Skin epidermis (tissue), 12 donors: ENCODE measurements around the gene LAPTM5.

Source experiments
- H3K27ac ChIP-seq, 21 experiments: fragments of 200-600 bp; sonication (generic) in 11 of 21; one replicate each; pipeline ENCODE4 v1.5.0; 2020; ENCODE audit warnings: mild to moderate bottlenecking in 3 of 21, inconsistent platforms in 2 of 21, moderate library complexity in 2 of 21
- H3K4me3 ChIP-seq, 7 experiments: fragments of 200-600 bp; sonication (generic) in 2 of 7; one replicate each; pipeline ENCODE4 v1.5.0; 2020; ENCODE audit warnings: inconsistent platforms in 2 of 7, mild to moderate bottlenecking in 2 of 7, moderate library complexity in 1 of 7

LAPTM5 gene

DNA sequence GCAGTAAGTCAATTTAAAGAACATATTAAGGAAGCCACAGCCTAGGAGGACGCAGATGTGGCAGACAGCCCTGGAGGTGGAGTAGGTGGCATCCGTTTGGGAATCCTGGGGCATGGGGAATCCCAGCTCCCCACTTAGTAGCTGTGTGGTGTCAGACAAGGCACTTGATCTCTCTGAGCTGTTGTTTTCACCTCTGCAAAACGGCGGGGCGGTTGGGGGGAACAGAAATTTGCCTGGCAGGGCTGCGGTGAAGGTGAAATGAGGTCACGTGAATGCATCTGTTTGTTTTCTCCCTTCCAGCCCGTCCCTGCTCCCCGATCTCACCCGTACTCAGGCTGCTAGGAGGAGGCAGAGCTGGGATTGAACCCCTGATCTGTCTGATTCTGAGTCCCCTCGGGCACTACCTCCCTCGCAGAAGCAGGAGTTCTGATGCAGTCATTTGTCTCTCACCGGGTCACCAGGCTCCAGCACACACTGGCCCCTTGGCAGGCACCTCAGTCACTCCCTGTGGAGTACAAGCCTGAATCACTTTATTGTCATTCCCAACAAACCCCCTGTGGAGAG is 2.2 kb upstream of the LAPTM5 start:
- Histone ChIP-seq H3K4me3 (no peak overlapping the region), H3K27ac (peak overlapping the region in 5 of 21 experiments; percentile 24 to 99 (median 64))

GRCh38 chr1:30758785-30759380 is 1.3 kb upstream of the LAPTM5 start:
- Histone ChIP-seq H3K27ac (peak overlapping the region in 5 of 21 experiments; percentile 84 to 99 (median 95)), H3K4me3 (no peak overlapping the region)

DNA sequence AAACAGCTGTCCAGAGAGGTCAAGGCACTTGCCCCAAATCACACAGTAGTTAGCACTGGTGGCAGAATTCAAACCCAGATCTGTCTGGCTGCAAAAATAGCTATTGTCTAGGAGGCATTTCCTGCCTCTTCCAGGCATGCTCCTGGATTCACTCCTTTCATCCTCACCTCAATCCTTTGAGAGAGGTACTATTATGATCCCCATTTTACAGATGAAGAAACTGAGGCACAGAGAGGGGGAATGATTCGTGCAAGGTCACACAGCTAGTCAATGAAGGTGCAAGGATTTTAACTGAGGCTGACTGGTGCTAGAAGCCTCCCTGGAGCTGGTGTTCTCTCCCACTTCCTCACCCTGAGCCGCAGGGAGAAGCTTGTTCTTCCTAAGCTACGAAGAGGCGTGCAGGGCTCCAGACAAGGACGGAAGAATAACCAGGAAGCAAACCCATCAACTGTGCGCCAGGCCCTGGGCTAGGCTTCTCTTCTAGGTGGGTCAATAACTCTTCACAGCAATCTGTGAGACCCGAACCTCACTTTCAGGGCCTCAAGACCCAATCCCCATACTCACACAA is 631 bp upstream of the LAPTM5 start:
- Histone ChIP-seq H3K27ac (peak overlapping the region in 18 of 21 experiments; percentile 57 to 99 (median 89)), H3K4me3 (peak overlapping the region in 2 of 7 experiments; percentile 42 to 45)

DNA sequence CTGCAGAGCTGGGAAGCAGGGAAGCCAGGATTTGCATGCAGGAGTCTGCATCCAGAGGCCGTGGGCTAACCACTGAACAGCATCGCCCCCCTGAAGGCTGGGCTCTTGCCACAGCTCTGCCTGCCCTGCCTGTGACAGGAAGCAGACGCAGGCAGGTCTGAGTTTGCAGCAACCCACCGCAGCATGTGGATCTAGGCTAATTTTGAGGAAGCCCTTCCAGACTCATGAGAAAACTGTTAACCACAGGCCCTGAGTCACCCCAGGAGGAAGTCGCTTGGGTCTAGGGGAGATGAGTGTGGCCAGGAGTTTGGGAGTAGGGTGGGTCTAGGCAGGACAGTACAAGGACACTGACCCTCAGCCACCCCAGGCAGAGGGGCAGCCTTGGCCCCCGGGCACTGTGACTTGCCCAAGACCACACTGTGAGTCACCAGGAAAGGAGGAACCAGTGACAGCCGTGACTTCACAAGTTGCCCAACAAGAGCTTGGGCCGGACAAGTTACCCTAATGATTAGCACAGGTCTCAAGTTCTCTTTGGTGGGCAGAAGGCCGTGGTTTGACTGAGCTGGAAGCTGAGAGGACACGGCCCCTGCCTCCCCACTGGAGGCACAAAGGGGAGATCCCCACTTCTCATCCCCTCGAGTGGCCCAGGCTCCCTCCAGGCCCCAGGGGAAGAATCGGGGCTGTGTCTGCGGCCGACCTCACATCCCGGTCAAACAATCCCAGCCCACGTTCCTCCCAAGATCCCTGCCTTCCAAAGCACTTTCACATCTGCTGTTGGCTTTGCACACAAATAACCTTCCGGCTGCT is 826 bp downstream of the LAPTM5 start:
- H3K4me3 ChIP-seq: peak overlapping the region; percentile 25 to 49 (median 43)
- peak overlapping the region; percentile 46 to 99 (median 87) for H3K27ac ChIP-seq

- peak overlapping the region; percentile 25 to 49 (median 43) for H3K4me3 ChIP-seq
- peak overlapping the region in 18 of 21 experiments; percentile 26 to 99 (median 89) for H3K27ac ChIP-seq
Observed at GRCh38 chr1:30756206-30756544, 1.4 kb downstream of the LAPTM5 start.

DNA sequence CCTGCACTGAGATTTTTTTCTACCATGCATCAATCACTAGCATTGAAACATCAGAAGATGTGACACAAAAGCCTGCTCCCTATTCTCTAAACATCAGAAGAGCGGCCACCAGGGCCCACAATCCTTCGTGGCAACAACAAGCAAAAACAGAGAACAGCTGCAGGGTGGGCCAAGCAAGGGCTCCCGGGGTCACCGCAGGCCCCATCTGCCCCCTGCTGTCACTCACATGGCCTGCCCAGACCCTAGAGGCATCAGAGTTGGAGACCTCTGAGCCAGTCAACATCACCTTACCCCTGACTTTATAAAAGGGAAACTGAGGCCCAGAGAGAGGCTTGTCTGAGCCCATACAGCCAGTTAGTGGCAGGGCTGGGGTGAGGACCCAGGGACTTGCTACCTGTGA is 1.8 kb downstream of the LAPTM5 start:
- Histone ChIP-seq H3K4me3 (peak overlapping the region; percentile 25 to 49 (median 43)), H3K27ac (peak overlapping the region in 17 of 21 experiments; percentile 26 to 99 (median 89))

DNA sequence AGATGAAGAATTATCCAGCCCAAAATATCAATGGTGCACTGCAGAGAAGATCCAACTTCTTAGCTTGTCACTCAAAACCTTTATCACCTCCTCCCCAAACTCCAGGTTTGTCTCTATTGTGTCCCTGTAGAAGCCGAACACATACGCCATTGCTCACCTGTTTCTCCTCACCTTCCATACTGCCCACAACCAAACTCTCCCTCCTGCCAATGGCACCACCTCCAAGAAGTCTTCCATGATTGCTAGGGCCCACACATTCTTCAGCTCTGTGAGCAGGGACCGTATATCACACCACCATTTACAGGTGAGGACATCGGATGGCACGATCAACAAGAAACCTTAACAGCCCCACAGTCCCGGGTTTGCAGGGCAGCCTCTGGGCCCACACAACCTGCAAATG is 2.2 kb downstream of the LAPTM5 start:
- Histone ChIP-seq H3K4me3 (peak overlapping the region; percentile 25 to 49 (median 43)), H3K27ac (peak overlapping the region in 13 of 21 experiments; percentile 16 to 99 (median 90))

- Histone ChIP-seq H3K27ac (peak overlapping the region in 9 of 21 experiments; percentile 16 to 99 (median 93)), H3K4me3 (peak overlapping the region in 3 of 7 experiments; percentile 13 to 46 (median 42))
Observed at GRCh38 chr1:30754684-30755171, 2.8 kb downstream of the LAPTM5 start.

DNA sequence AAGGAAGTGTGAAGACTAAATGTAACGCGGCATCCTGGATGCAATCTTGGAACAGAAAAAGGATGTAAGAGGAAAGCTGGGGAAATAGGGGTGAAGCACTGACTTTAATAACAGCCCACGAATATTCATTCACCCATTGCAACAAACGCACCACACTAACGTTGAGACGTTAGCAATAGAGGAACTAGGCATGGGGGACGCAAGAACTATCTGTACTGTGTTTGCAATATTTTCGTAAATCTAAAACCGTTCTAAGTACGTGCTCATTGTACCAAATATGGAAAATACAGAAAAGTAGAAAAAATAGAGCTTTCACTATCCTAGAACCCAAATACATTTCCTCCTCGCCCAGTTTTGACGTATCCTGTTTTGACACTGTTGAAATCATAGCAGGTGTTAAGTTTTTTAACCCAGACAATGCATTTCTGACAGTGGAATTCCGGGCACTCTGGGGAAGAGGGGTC is 3.9 kb downstream of the LAPTM5 start:
- Histone ChIP-seq H3K27ac (peak overlapping the region in 10 of 21 experiments; percentile 12 to 99 (median 92)), H3K4me3 (peak overlapping the region in 3 of 7 experiments; percentile 9 to 42 (median 13))

- Histone ChIP-seq H3K4me3 (peak overlapping the region in 1 of 7 experiments; percentile 8), H3K27ac (peak overlapping the region in 7 of 21 experiments; percentile 13 to 99 (median 90))
Observed at GRCh38 chr1:30753118-30753517, 4.5 kb downstream of the LAPTM5 start.

DNA sequence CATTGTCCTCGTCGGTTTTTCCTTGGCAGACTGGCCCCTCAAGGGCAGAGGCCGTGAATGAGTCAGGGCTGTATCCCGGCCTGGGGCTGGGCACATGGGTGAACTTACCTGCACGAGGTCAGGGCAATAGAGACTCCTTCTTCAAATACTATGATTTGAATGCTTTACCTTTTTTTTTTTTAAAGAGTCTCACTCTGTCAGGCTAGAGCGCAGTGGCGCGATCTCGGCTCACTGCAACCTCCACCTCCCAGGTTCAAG is 5.0 kb downstream of the LAPTM5 start:
- H3K27ac ChIP-seq: peak overlapping the region in 7 of 21 experiments; percentile 13 to 96 (median 88)
- no peak overlapping the region for H3K4me3 ChIP-seq

DNA sequence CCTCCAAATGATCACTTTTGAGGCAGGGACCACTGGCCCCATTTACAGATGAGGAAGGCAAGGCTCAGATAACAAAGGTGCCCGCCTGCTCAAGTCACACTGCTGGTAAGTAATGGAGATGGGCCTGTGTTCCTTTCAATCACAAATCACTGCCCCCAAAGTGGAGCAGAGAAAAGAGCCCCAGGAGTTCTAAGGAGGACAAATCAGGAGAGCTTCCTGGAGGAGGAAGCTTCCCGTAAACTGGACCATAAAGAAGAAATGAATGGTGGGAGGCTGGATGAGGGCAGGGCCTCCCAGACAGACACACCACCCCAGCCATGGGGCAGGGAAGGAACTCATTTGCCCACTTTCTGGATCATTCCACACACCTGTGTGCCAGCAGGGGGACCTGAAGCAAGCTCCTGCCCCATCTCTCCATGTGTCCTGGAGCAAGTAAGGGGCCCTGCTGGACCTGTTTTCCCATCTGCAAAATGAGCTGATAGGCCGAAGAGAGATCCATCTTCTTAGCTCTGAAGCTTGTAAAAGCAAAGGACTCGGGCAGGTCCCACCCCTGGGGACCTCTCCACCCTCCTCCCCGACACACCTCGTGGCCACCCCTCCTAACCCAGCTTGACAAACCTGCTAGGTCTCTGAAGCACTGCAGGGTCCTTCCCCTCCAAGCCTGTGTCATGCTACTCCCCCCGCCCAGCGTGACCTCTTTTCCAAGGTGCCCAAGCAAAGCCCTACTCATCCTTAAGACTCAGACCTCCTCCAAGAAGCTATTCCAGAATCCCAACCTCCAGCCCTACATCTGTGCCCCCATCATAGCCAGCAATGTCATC is 5.5 kb downstream of the LAPTM5 start:
- H3K27ac ChIP-seq: peak overlapping the region in 10 of 21 experiments; percentile 3 to 93 (median 77)

GRCh38 chr1:30750731-30751291 is 6.8 kb downstream of the LAPTM5 start:
- Histone ChIP-seq H3K27ac (peak overlapping the region in 15 of 21 experiments; percentile 1 to 88 (median 57)), H3K4me3 (no peak overlapping the region)

More for the DNA sequence above, 5.5 kb downstream of the LAPTM5 start:
- no peak overlapping the region for H3K4me3 ChIP-seq

- Histone ChIP-seq H3K27ac (peak overlapping the region in 15 of 21 experiments; percentile 13 to 88 (median 61)), H3K4me3 (no peak overlapping the region)
Observed at GRCh38 chr1:30749691-30750583, 7.6 kb downstream of the LAPTM5 start.

DNA sequence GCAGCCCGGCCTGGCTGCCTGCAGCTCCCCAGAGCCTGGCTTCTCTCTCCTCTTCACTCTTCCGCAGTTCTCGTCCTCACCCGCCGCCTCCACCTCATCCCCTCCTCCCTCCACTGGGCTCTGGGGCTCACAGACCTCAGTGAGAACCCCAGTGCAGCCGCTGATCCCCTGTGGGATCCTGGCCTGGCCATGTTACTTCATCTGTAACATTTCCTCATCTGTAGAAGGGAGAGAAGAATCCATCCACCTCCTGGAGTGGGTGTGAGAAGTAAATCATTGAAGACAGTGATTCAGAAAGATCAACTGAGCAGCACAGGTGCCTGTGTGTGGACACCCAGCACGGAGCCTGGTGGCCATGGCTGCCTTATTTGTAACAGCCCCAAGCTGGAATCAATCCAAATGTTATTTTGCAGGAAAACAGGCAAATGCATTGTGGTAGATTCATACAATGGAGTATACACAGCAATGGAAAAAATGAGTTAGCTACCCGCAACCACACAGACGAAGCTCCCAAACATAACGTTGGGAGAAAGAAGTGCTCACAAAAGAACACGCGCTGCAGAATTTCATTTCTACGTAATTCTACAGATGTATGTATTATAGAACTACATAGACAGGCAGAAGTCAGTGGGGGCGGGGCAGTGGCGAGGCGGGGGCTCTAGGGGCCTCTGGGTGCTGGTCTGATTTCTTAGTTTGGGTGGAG is 8.7 kb downstream of the LAPTM5 start:
- H3K27ac ChIP-seq: peak overlapping the region in 18 of 21 experiments; percentile 5 to 88 (median 61)

DNA sequence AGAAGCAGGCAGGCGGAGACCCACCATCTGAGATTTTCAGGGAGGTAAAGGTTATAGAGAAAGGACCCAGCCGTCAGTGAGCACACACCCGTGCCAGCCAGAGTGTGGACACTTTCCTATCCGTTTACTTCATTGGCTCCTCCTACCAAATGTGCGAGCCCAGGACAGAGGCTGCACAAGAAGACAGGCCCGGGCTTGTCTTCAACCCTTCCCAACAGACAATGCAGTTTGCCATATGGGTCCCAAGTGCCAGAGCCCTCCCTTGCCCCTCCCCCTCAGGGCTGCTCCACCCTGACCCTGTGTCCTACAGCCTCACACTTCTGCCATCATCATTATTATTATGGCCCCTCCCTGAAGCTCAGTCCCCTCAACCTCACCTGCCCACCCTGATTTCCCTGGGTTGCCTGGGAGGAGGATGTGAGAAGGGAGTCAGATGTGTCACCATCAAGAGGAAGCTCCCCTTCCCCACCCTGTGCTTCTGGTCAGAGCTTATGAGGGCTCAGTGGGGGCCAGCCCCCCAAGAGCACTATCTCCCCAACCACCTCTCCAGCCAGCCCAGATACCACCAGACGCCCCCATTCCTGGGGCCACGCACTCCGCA is 9.4 kb downstream of the LAPTM5 start:
- Histone ChIP-seq H3K27ac (peak overlapping the region in 18 of 21 experiments; percentile 5 to 88 (median 61)), H3K4me3 (no peak overlapping the region)

More for the DNA sequence above, 8.7 kb downstream of the LAPTM5 start:
- H3K4me3 ChIP-seq: no peak overlapping the region
